ENCODE measurements around the gene GNAZ.

DNA sequence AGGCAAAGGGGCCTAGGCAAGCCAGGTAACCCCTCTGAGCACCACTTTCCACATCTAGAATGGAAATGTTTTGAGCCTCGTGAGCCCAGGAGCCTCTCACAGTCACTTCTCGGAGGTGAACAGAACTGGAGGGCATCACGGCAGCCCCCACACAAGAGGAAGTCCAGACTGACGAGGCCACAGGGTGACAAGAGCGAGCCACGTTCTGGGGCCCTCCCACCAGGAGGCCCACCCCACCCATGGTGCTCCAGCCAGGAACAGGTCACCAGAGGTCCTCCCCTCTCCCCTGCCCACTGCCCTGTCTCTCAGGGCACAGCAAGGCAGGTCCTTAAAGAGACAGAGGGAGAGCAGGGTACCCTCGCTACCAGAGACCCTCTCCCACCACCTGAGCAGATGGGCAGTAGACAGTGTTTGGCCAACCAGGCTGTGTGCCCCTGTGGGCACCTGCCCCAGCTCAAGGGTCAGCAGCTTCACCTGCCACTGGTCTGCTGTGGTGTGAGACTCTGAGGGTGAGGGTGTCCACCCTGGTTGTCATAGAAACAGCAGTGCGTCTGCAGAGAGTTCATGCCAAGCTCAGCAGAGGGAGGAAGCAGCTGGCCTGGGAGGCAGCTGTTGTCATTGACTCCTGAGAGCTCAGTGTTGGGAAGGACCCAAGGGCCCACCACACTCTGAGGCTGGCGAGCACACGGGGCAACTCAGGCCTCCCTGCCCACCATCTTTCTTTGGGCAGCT, 40.0 kb downstream of the GNAZ start:
- TF ChIP-seq, protein P1, sequence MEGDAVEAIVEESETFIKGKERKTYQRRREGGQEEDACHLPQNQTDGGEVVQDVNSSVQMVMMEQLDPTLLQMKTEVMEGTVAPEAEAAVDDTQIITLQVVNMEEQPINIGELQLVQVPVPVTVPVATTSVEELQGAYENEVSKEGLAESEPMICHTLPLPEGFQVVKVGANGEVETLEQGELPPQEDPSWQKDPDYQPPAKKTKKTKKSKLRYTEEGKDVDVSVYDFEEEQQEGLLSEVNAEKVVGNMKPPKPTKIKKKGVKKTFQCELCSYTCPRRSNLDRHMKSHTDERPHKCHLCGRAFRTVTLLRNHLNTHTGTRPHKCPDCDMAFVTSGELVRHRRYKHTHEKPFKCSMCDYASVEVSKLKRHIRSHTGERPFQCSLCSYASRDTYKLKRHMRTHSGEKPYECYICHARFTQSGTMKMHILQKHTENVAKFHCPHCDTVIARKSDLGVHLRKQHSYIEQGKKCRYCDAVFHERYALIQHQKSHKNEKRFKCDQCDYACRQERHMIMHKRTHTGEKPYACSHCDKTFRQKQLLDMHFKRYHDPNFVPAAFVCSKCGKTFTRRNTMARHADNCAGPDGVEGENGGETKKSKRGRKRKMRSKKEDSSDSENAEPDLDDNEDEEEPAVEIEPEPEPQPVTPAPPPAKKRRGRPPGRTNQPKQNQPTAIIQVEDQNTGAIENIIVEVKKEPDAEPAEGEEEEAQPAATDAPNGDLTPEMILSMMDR (IDR thresholded peaks at IDR 0.05; ENCODE audit: low read depth, low read length, missing input control) = no peak
- TF ChIP-seq, protein P2, sequence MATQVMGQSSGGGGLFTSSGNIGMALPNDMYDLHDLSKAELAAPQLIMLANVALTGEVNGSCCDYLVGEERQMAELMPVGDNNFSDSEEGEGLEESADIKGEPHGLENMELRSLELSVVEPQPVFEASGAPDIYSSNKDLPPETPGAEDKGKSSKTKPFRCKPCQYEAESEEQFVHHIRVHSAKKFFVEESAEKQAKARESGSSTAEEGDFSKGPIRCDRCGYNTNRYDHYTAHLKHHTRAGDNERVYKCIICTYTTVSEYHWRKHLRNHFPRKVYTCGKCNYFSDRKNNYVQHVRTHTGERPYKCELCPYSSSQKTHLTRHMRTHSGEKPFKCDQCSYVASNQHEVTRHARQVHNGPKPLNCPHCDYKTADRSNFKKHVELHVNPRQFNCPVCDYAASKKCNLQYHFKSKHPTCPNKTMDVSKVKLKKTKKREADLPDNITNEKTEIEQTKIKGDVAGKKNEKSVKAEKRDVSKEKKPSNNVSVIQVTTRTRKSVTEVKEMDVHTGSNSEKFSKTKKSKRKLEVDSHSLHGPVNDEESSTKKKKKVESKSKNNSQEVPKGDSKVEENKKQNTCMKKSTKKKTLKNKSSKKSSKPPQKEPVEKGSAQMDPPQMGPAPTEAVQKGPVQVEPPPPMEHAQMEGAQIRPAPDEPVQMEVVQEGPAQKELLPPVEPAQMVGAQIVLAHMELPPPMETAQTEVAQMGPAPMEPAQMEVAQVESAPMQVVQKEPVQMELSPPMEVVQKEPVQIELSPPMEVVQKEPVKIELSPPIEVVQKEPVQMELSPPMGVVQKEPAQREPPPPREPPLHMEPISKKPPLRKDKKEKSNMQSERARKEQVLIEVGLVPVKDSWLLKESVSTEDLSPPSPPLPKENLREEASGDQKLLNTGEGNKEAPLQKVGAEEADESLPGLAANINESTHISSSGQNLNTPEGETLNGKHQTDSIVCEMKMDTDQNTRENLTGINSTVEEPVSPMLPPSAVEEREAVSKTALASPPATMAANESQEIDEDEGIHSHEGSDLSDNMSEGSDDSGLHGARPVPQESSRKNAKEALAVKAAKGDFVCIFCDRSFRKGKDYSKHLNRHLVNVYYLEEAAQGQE (IDR thresholded peaks at IDR 0.05) = no peak
- TF ChIP-seq SP1 (IDR thresholded peaks at IDR 0.05) (no peak), FOXA1 (IDR thresholded peaks at IDR 0.05) (no peak), GABPA (IDR thresholded peaks at IDR 0.05 in 1 of 2, conservative IDR thresholded peaks at IDR 0.05 in 1 of 2) (no peak), TAF1 (conservative IDR thresholded peaks at IDR 0.05) (no peak), JUND (IDR thresholded peaks at IDR 0.05) (no peak)
- TF ChIP-seq, protein P3, sequence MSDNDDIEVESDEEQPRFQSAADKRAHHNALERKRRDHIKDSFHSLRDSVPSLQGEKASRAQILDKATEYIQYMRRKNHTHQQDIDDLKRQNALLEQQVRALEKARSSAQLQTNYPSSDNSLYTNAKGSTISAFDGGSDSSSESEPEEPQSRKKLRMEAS (IDR thresholded peaks at IDR 0.05) = no peak
